Measurements from ENCODE around the gene TMEM132E.

- TF ChIP-seq EP300 (IDR thresholded peaks at IDR 0.05): no peak
- TF ChIP-seq, protein P1, sequence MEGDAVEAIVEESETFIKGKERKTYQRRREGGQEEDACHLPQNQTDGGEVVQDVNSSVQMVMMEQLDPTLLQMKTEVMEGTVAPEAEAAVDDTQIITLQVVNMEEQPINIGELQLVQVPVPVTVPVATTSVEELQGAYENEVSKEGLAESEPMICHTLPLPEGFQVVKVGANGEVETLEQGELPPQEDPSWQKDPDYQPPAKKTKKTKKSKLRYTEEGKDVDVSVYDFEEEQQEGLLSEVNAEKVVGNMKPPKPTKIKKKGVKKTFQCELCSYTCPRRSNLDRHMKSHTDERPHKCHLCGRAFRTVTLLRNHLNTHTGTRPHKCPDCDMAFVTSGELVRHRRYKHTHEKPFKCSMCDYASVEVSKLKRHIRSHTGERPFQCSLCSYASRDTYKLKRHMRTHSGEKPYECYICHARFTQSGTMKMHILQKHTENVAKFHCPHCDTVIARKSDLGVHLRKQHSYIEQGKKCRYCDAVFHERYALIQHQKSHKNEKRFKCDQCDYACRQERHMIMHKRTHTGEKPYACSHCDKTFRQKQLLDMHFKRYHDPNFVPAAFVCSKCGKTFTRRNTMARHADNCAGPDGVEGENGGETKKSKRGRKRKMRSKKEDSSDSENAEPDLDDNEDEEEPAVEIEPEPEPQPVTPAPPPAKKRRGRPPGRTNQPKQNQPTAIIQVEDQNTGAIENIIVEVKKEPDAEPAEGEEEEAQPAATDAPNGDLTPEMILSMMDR (IDR thresholded peaks at IDR 0.05): no peak
- TF ChIP-seq POLR2A (IDR thresholded peaks at IDR 0.05): no peak
- no peak for TF ChIP-seq POLR2AphosphoS5 (IDR thresholded peaks at IDR 0.05)
Observed at GRCh38 chr17:34537445-34537844, 41.9 kb upstream of the TMEM132E start.
